Fibroblast of lung (primary cell): Measurements from ENCODE around the gene THEM5. TPM values are rescaled to one million over a fixed set of nuclear protein-coding genes. Genes with fewer than 3 reads are reported as not detected.

Experiments
- DNase-seq, 2 donors: peaks; one replicate each; pipeline versions ENCODE4 v3.0.0 to v3.0.0-alpha.2; 2010; ENCODE audit warnings: low read depth in 2 of 2
- H2AFZ ChIP-seq: 2 replicates; pipeline ENCODE4 v1.5.1; 2012; ENCODE audit warnings: low read length, control low read depth, inconsistent platforms
- H3K27ac ChIP-seq: 2 replicates; pipeline ENCODE4 v1.5.1; 2011; ENCODE audit warnings: low read length, control low read depth; ENCODE audit not compliant: insufficient read depth
- H3K27me3 ChIP-seq: 2 replicates; pipeline ENCODE4 v1.5.1; 2011; ENCODE audit warnings: mild to moderate bottlenecking, low read length; ENCODE audit not compliant: control insufficient read depth, insufficient read depth
- H3K36me3 ChIP-seq: 2 replicates; pipeline ENCODE4 v1.5.1; 2011; ENCODE audit warnings: low read length; ENCODE audit not compliant: control insufficient read depth, insufficient read depth
- H3K4me1 ChIP-seq: 2 replicates; pipeline ENCODE4 v1.5.1; 2011; ENCODE audit warnings: low read length; ENCODE audit not compliant: control insufficient read depth, insufficient read depth; ENCODE audit errors: extremely low read depth
- H3K4me2 ChIP-seq: 2 replicates; pipeline ENCODE4 v1.5.1; 2011; ENCODE audit warnings: low read length, control low read depth; ENCODE audit not compliant: insufficient read depth; ENCODE audit errors: extremely low read depth
- H3K4me3 ChIP-seq, 4 experiments: fragments of 200-600 bp in 1 of 4; sonication (generic) in 1 of 4; replicated peaks in 1 of 4; 2 replicates each; pipeline ENCODE4 v1.5.1; 2011 to 2016; ENCODE audit warnings: low read length in 4 of 4, low read depth in 3 of 4, mild to moderate bottlenecking in 3 of 4, control low read depth in 2 of 4, inconsistent platforms in 1 of 4, mixed read lengths in 1 of 4; ENCODE audit not compliant: insufficient read depth in 1 of 4; ENCODE audit errors: control extremely low read depth in 1 of 4
- H3K79me2 ChIP-seq: 2 replicates; pipeline ENCODE4 v1.5.1; 2012; ENCODE audit warnings: mild to moderate bottlenecking, low read length, inconsistent platforms; ENCODE audit not compliant: control insufficient read depth, insufficient read depth
- H3K9ac ChIP-seq: 2 replicates; pipeline ENCODE4 v1.5.1; 2011; ENCODE audit warnings: mild to moderate bottlenecking, low read length, control low read depth; ENCODE audit not compliant: insufficient read depth
- H3K9me3 ChIP-seq: 2 replicates; pipeline ENCODE4 v1.5.1; 2012; ENCODE audit warnings: low read depth, low read length; ENCODE audit not compliant: control insufficient read depth, insufficient read depth
- H4K20me1 ChIP-seq: 2 replicates; pipeline ENCODE4 v1.5.1; 2011; ENCODE audit warnings: low read length; ENCODE audit not compliant: control insufficient read depth, insufficient read depth; ENCODE audit errors: extremely low read depth
- CTCF ChIP-seq, 2 donors: IDR thresholded peaks in 1 of 2; conservative IDR thresholded peaks in 1 of 2; 1 replicate in 1 of 2; 2 replicates in 1 of 2; pipeline ENCODE4 v1.5.1; 2011 to 2012; ENCODE audit warnings: low read length in 2 of 2, control low read depth in 1 of 2, inconsistent platforms in 1 of 2, low read depth in 1 of 2, mild to moderate bottlenecking in 1 of 2
- EZH2 ChIP-seq: IDR thresholded peaks from 2 replicates; pipeline ENCODE4 v1.5.1; 2012; ENCODE audit warnings: low read length, control low read depth, mild to moderate bottlenecking; ENCODE audit errors: missing control alignments
- polyA plus RNA-seq, 2 donors: library from polyadenylated mRNA; depleted of rRNA in 1 of 2; stranded (reverse) in 1 of 2; unstranded in 1 of 2; fragments of >200 nt; gene quantifications; 2 replicates each; pipeline ENCODE4 v1.2.1, GENCODE V29; 2011 to 2012; ENCODE audit warnings: missing spikeins in 1 of 2
- total RNA-seq: library from RNA; depleted of rRNA; stranded (reverse); fragments of >200 nt; gene quantifications from 2 replicates; pipeline ENCODE4 v1.2.1, GENCODE V29; 2014

The THEM5 gene
- total and polyA plus RNA-seq, 2 donors (not counting 1 experiment from before 2014, with no cell fraction given) = not detected

- no peaks in the 10 kb centered on the region for H3K9me3 ChIP-seq
- peaks cover 35% of the 10 kb centered on the region for H3K27me3 ChIP-seq
- DNase-seq = no peak
- H3K36me3 ChIP-seq = no peaks in the 10 kb centered on the region
- no peaks in the 10 kb centered on the region for H3K4me1 ChIP-seq
- H3K79me2 ChIP-seq = no peaks in the 10 kb centered on the region
- H4K20me1 ChIP-seq = no peaks in the 10 kb centered on the region
- H3K9ac ChIP-seq = no peak overlapping the region
- TF ChIP-seq EZH2 = no peak
- TF ChIP-seq CTCF (conservative IDR thresholded peaks at IDR 0.05 in 1 of 2, IDR thresholded peaks at IDR 0.05 in 1 of 2; ENCODE audit: low read depth in 1 of 2, low read length in 2 of 2) = no peak
- no peak overlapping the region for H3K4me3 ChIP-seq
- no peak overlapping the region for H3K27ac ChIP-seq
- H2AFZ ChIP-seq = no peak overlapping the region
- no peak overlapping the region for H3K4me2 ChIP-seq
Measured at GRCh38 chr1:151849871-151850270, 3.6 kb downstream of the THEM5 start.

GRCh38 chr1:151849126-151849525 is 4.4 kb downstream of the THEM5 start:
- no peak for DNase-seq
- peaks cover 38% of the 10 kb centered on the region for H3K27me3 ChIP-seq
- H3K4me1 ChIP-seq = no peaks in the 10 kb centered on the region
- H2AFZ ChIP-seq = no peak overlapping the region
- no peak for TF ChIP-seq CTCF (conservative IDR thresholded peaks at IDR 0.05 in 1 of 2, IDR thresholded peaks at IDR 0.05 in 1 of 2; ENCODE audit: low read depth in 1 of 2, low read length in 2 of 2)
- TF ChIP-seq EZH2 = no peak
- no peak overlapping the region for H3K4me2 ChIP-seq
- H3K27ac ChIP-seq = no peak overlapping the region
- H4K20me1 ChIP-seq = no peaks in the 10 kb centered on the region
- H3K9me3 ChIP-seq = no peaks in the 10 kb centered on the region
- no peaks in the 10 kb centered on the region for H3K79me2 ChIP-seq
- no peak overlapping the region for H3K9ac ChIP-seq
- no peak overlapping the region for H3K4me3 ChIP-seq
- H3K36me3 ChIP-seq = no peaks in the 10 kb centered on the region

- no peak overlapping the region for H3K9ac ChIP-seq
- H3K4me3 ChIP-seq = no peak overlapping the region
- H3K79me2 ChIP-seq = no peaks in the 10 kb centered on the region
- H3K4me1 ChIP-seq = no peaks in the 10 kb centered on the region
- no peak overlapping the region for H3K4me2 ChIP-seq
- peak in 1 of 2 donors; percentile 50 for DNase-seq
- no peak overlapping the region for H2AFZ ChIP-seq
- H3K27ac ChIP-seq = no peak overlapping the region
- no peaks in the 10 kb centered on the region for H3K9me3 ChIP-seq
- TF ChIP-seq EZH2 (no peak), CTCF (conservative IDR thresholded peaks at IDR 0.05 in 1 of 2, IDR thresholded peaks at IDR 0.05 in 1 of 2; ENCODE audit: low read depth in 1 of 2, low read length in 2 of 2) (no peak)
- peaks cover 36% of the 10 kb centered on the region for H3K27me3 ChIP-seq
- H3K36me3 ChIP-seq = no peaks in the 10 kb centered on the region
- H4K20me1 ChIP-seq = no peaks in the 10 kb centered on the region
Measured at GRCh38 chr1:151847867-151848596, 5.5 kb downstream of the THEM5 start.
